Neuron (in vitro differentiated cells): Measurements from ENCODE around the gene HNRNPLL.
"Not testable (repeated sequence)": the region's sequence is repeated elsewhere in the genome, so short reads cannot be mapped to it uniquely, and the experiment has no call there.

Experiments used
- H2AFZ ChIP-seq: one replicate; pipeline ENCODE4 v1.6.1; 2013; ENCODE audit warnings: low read depth, mild to moderate bottlenecking, inconsistent platforms, low read length, moderate library complexity
- H3K27me3 ChIP-seq: one replicate; pipeline ENCODE4 v1.6.1; 2013; ENCODE audit warnings: low read length; ENCODE audit not compliant: insufficient read depth
- H3K36me3 ChIP-seq: one replicate; pipeline ENCODE4 v1.6.1; 2013; ENCODE audit warnings: low read length; ENCODE audit not compliant: insufficient read depth
- H3K4me1 ChIP-seq: one replicate; pipeline ENCODE4 v1.6.1; 2013; ENCODE audit warnings: low read length; ENCODE audit not compliant: insufficient read depth
- H3K4me3 ChIP-seq: 2 replicates; pipeline ENCODE4 v1.5.1; 2013; ENCODE audit warnings: mild to moderate bottlenecking, low read length, moderate library complexity
- H3K9me3 ChIP-seq: one replicate; pipeline ENCODE4 v1.6.1; 2013; ENCODE audit warnings: low read length

HNRNPLL gene

GRCh38 chr2:38602732-38603401, at the start of gene HNRNPLL:
TSS of gene HNRNPLL (minus strand) at chr2:38602928. CDS start at chr2:38602626, 302 bp downstream.
- H3K4me1 ChIP-seq, result peaks cover 35% of the 10 kb centered on the region
- H3K4me3 ChIP-seq, result peak within 1 kb of the TSS; percentile 90
- H2AFZ ChIP-seq, result peak within 1 kb of the TSS; percentile 99
- H3K9me3 ChIP-seq, result no peaks in the 10 kb centered on the region
- H3K36me3 ChIP-seq, result no peaks in the 10 kb centered on the region
- H3K27me3 ChIP-seq, result no peaks in the 10 kb centered on the region

GRCh38 chr2:38650717-38651116, 48.0 kb upstream of the HNRNPLL start:
- no peaks in the 10 kb centered on the region for H3K9me3 ChIP-seq
- H3K27me3 ChIP-seq, result no peaks in the 10 kb centered on the region
- H3K4me3 ChIP-seq, result no peak overlapping the region
- no peaks in the 10 kb centered on the region for H3K4me1 ChIP-seq
- H3K36me3 ChIP-seq, result no peaks in the 10 kb centered on the region
- H2AFZ ChIP-seq, result no peak overlapping the region

GRCh38 chr2:38650012-38650411, 47.3 kb upstream of the HNRNPLL start:
- Histone ChIP-seq H2AFZ (no peak overlapping the region), H3K27me3 (no peaks in the 10 kb centered on the region), H3K4me3 (no peak overlapping the region), H3K9me3 (no peaks in the 10 kb centered on the region), H3K4me1 (no peaks in the 10 kb centered on the region), H3K36me3 (no peaks in the 10 kb centered on the region)

- Histone ChIP-seq H3K27me3 (no peaks in the 10 kb centered on the region), H2AFZ (no peak overlapping the region), H3K9me3 (no peaks in the 10 kb centered on the region), H3K36me3 (no peaks in the 10 kb centered on the region), H3K4me1 (no peaks in the 10 kb centered on the region), H3K4me3 (no peak overlapping the region)
Measured at GRCh38 chr2:38649176-38649728, 46.5 kb upstream of the HNRNPLL start.

- H3K4me1 ChIP-seq, result no peaks in the 10 kb centered on the region
- H3K9me3 ChIP-seq, result no peaks in the 10 kb centered on the region
- no peaks in the 10 kb centered on the region for H3K27me3 ChIP-seq
- no peaks in the 10 kb centered on the region for H3K36me3 ChIP-seq
- H2AFZ ChIP-seq, result no peak overlapping the region
- H3K4me3 ChIP-seq, result no peak overlapping the region
Measured at GRCh38 chr2:38648107-38648761, 45.5 kb upstream of the HNRNPLL start.

GRCh38 chr2:38643683-38644511, 41.2 kb upstream of the HNRNPLL start:
- not testable (repeated sequence) for H3K27me3 ChIP-seq, H3K36me3 ChIP-seq, H3K4me1 ChIP-seq, H3K4me3 ChIP-seq, H2AFZ ChIP-seq, H3K9me3 ChIP-seq

- no peaks in the 10 kb centered on the region for H3K36me3 ChIP-seq
- H3K4me1 ChIP-seq, result peaks cover 2% of the 10 kb centered on the region
- no peaks in the 10 kb centered on the region for H3K27me3 ChIP-seq
- no peak overlapping the region for H2AFZ ChIP-seq
- H3K9me3 ChIP-seq, result no peaks in the 10 kb centered on the region
- no peak overlapping the region for H3K4me3 ChIP-seq
Measured at GRCh38 chr2:38643021-38643671, 40.4 kb upstream of the HNRNPLL start.

- H3K36me3 ChIP-seq, H3K27me3 ChIP-seq, H3K9me3 ChIP-seq: not testable (repeated sequence)
Measured at GRCh38 chr2:38642373-38643017, 39.8 kb upstream of the HNRNPLL start.

GRCh38 chr2:38636069-38636468, 33.3 kb upstream of the HNRNPLL start:
- H3K9me3 ChIP-seq, result no peaks in the 10 kb centered on the region
- H3K4me1 ChIP-seq, result peaks cover 2% of the 10 kb centered on the region
- H3K36me3 ChIP-seq, result no peaks in the 10 kb centered on the region
- no peaks in the 10 kb centered on the region for H3K27me3 ChIP-seq
- H3K4me3 ChIP-seq, result no peak overlapping the region
- no peak overlapping the region for H2AFZ ChIP-seq

More at GRCh38 chr2:38642373-38643017, 39.8 kb upstream of the HNRNPLL start:
- not testable (repeated sequence) for H2AFZ ChIP-seq, H3K4me3 ChIP-seq, H3K4me1 ChIP-seq

GRCh38 chr2:38635139-38635538, 32.4 kb upstream of the HNRNPLL start:
- H3K27me3 ChIP-seq, result no peaks in the 10 kb centered on the region
- no peak overlapping the region for H2AFZ ChIP-seq
- H3K4me3 ChIP-seq, result no peak overlapping the region
- H3K4me1 ChIP-seq, result peaks cover 2% of the 10 kb centered on the region
- H3K9me3 ChIP-seq, result no peaks in the 10 kb centered on the region
- no peaks in the 10 kb centered on the region for H3K36me3 ChIP-seq

GRCh38 chr2:38634684-38635083, 32.0 kb upstream of the HNRNPLL start:
- Histone ChIP-seq H3K36me3 (no peaks in the 10 kb centered on the region), H3K4me1 (no peaks in the 10 kb centered on the region), H2AFZ (no peak overlapping the region), H3K27me3 (no peaks in the 10 kb centered on the region), H3K4me3 (no peak overlapping the region), H3K9me3 (no peaks in the 10 kb centered on the region)

- Histone ChIP-seq H3K4me3 (no peak overlapping the region), H2AFZ (no peak overlapping the region), H3K4me1 (no peaks in the 10 kb centered on the region), H3K9me3 (no peaks in the 10 kb centered on the region), H3K27me3 (no peaks in the 10 kb centered on the region), H3K36me3 (no peaks in the 10 kb centered on the region)
Measured at GRCh38 chr2:38633895-38634294, 31.2 kb upstream of the HNRNPLL start.
